ENCODE measurements around the gene RHOXF2.
"Not testable (repeated sequence)": the region's sequence is repeated elsewhere in the genome, so short reads cannot be mapped to it uniquely, and the experiment has no call there.

GRCh38 chrX:120195786-120196185 lies 37.4 kb downstream of the RHOXF2 start:
- TF ChIP-seq CTCF (optimal IDR thresholded peaks at IDR 0.05 in 1 of 3, IDR thresholded peaks at IDR 0.05 in 1 of 3, conservative IDR thresholded peaks at IDR 0.05 in 1 of 3; ENCODE audit: extremely low read depth in 1 of 3, insufficient read depth in 2 of 3, low read length in 3 of 3); EZH2 (IDR thresholded peaks at IDR 0.05; ENCODE audit: low read length): not testable (repeated sequence)
